HepG2 (cell line): Measurements from ENCODE around the gene ADPRS. TPM values are rescaled to one million over a fixed set of nuclear protein-coding genes. Genes with fewer than 3 reads are reported as not detected.

ENCODE experiments used
- ATAC-seq: fragments of 200-7000 bp; cut with Tn5 transposase; 3 replicates; pipeline ENCODE4 v1.9.1; 2020; ENCODE audit warnings: mild to moderate bottlenecking, moderate library complexity
- BruUV-seq: library from RNA; stranded (reverse); fragments of 400-500 nt; replicated peaks from 2 replicates; lab custom pipeline; 2021; lab: Mats Ljungman, UMichigan
- CTCF ChIA-PET: fragments of 300-600 bp; formaldehyde crosslinking; extraction: SDS; loops from one replicate; lab custom pipeline; 2021; ENCODE audit warnings: low total read pairs, inconsistent platforms, low intra/inter-chr PET ratio; lab: Yijun Ruan, JAX
- POLR2A ChIA-PET: fragments of 350-600 bp; sonication (Branson Sonifier 250); formaldehyde crosslinking; loops from one replicate; lab custom pipeline; 2020; ENCODE audit warnings: antibody characterized with exemption, inconsistent platforms; lab: Yijun Ruan, JAX
- DNase-seq: peaks from one replicate; pipeline ENCODE4 v3.0.0-alpha.2; 2015; ENCODE audit warnings: low spot score
- FAIRE-seq: peaks from 3 replicates; lab custom pipeline; 2011; peaks lifted over from hg19 to GRCh38; lab: Jason Lieb, UNC
- H2AFZ ChIP-seq: one replicate; pipeline ENCODE4 v1.6.1; 2011; ENCODE audit warnings: low read length, inconsistent platforms
- H3K27ac ChIP-seq: fragments of 300-600 bp; 3 replicates; pipeline ENCODE4 v1.8.0; 2011; ENCODE audit warnings: mixed run types, mild to moderate bottlenecking, mixed read lengths, low read length, inconsistent platforms; ENCODE audit not compliant: insufficient read depth; ENCODE audit errors: extremely low read length
- H3K27me3 ChIP-seq, 2 experiments: fragments of 200-600 bp in 1 of 2; 2 replicates in 1 of 2; 3 replicates in 1 of 2; pipeline versions ENCODE4 v1.6.0 to v1.8.0; 2011; ENCODE audit warnings: low read length in 2 of 2, mild to moderate bottlenecking in 2 of 2, moderate library complexity in 2 of 2, inconsistent platforms in 1 of 2; ENCODE audit not compliant: insufficient read depth in 2 of 2, control insufficient read depth in 1 of 2
- H3K36me3 ChIP-seq, 2 experiments: fragments of 200-600 bp in 1 of 2; replicated peaks in 1 of 2; 2 replicates in 1 of 2; 3 replicates in 1 of 2; pipeline versions ENCODE4 v1.5.1 to v1.8.0; 2011; ENCODE audit warnings: low read length in 2 of 2, inconsistent platforms in 1 of 2; ENCODE audit not compliant: insufficient read depth in 2 of 2, control insufficient read depth in 1 of 2
- H3K4me1 ChIP-seq: 2 replicates; pipeline ENCODE4 v1.5.1; 2012; ENCODE audit warnings: low read length, inconsistent platforms; ENCODE audit not compliant: insufficient read depth
- H3K4me2 ChIP-seq: 2 replicates; pipeline ENCODE4 v1.6.0; 2011; ENCODE audit warnings: low read depth, low read length, inconsistent platforms
- H3K4me3 ChIP-seq, 3 experiments: fragments of 200-600 bp in 1 of 3; sonication (generic), shearing (Covaris generic) in 1 of 3; replicated peaks in 1 of 3; 2 replicates each; pipeline ENCODE4 v1.5.1; 2011 to 2016; ENCODE audit warnings: low read length in 3 of 3, inconsistent platforms in 2 of 3, low read depth in 2 of 3, mild to moderate bottlenecking in 2 of 3, control low read depth in 1 of 3, mixed read lengths in 1 of 3; ENCODE audit not compliant: insufficient read depth in 1 of 3
- H3K79me2 ChIP-seq: one replicate; pipeline ENCODE4 v1.6.1; 2011; ENCODE audit warnings: low read length, inconsistent platforms; ENCODE audit not compliant: insufficient read depth
- H3K9ac ChIP-seq: 2 replicates; pipeline ENCODE4 v1.6.0; 2011; ENCODE audit warnings: mild to moderate bottlenecking, low read depth, low read length, inconsistent platforms; ENCODE audit not compliant: insufficient read depth
- H3K9me3 ChIP-seq: 2 replicates; pipeline ENCODE4 v1.5.1; 2012; ENCODE audit warnings: mild to moderate bottlenecking, low read length
- H4K20me1 ChIP-seq: 2 replicates; pipeline ENCODE4 v1.6.0; 2011; ENCODE audit warnings: inconsistent platforms, mild to moderate bottlenecking, low read length, moderate library complexity; ENCODE audit not compliant: insufficient read depth
- AGO2 ChIP-seq: fragments of 200-400 bp; formaldehyde crosslinking; optimal IDR thresholded peaks from 2 replicates; pipeline ENCODE3; 2017; ENCODE audit warnings: mild to moderate bottlenecking, low read depth, low read length, moderate library complexity
- GPN1 ChIP-seq: sonication (generic); formaldehyde crosslinking; IDR thresholded peaks from 2 replicates; pipeline ENCODE4 v1.5.1; 2020; ENCODE audit warnings: missing genetic modification reagents, borderline replicate concordance
- RBFOX2 ChIP-seq: fragments of 200-400 bp; formaldehyde crosslinking; IDR thresholded peaks from 2 replicates; pipeline ENCODE4 v1.6.1; 2017; ENCODE audit warnings: low read depth, mild to moderate bottlenecking, low read length
- ZBTB21 ChIP-seq: sonication (generic); formaldehyde crosslinking; IDR thresholded peaks from 2 replicates; pipeline ENCODE4 v1.4.0; 2020; ENCODE audit warnings: missing genetic modification reagents
- ZFY ChIP-seq: sonication (generic); formaldehyde crosslinking; IDR thresholded peaks from 2 replicates; pipeline ENCODE4 v1.4.0; 2020; ENCODE audit warnings: missing genetic modification reagents
- WGBS: methylation state at CpG from one replicate; pipeline ENCODE4 v1.1.6; 2017; ENCODE audit warnings: low lambda C conversion rate; 5-methylcytosine and 5-hydroxymethylcytosine counted together
- in situ Hi-C: cut with HindIII; loops from 2 replicates; pipeline ENCODE4 v1.10.0; 2017; ENCODE audit warnings: low pct_unique_long_range_greater_than_20kb; ENCODE audit not compliant: extremely low pct_ligation_motif_present
- intact Hi-C: fragments of 100-400 bp; cut with micrococcal nuclease; formaldehyde crosslinking; loops from one replicate; pipeline ENCODE4 v1.10.0; 2022; ENCODE audit not compliant: unreplicated experiment
- polyA plus RNA-seq, 8 experiments: library from polyadenylated mRNA; depleted of rRNA in 3 of 8; stranded (reverse) in 7 of 8; unstranded in 1 of 8; fragments of >200 nt; fragmentation: Illumina TruSeq in 4 of 8; extraction: Trizol in 4 of 8; gene quantifications; 2 replicates each; pipeline versions ENCODE4 v1.2.1 to v1.2.3, GENCODE V29; 2011 to 2016; ENCODE audit warnings: low read depth in 4 of 8, missing spikeins in 1 of 8, mixed read lengths in 1 of 8; ENCODE audit not compliant: insufficient read depth in 1 of 8
- total RNA-seq, 5 experiments: library from RNA; depleted of rRNA; stranded (reverse); fragments of >200 nt; fragmentation: Illumina TruSeq; extraction: Trizol; gene quantifications; 2 replicates each; pipeline ENCODE4 v1.2.3, GENCODE V29; 2016; ENCODE audit warnings: low read depth in 1 of 5
- TF ChIP-seq, protein P1 (sequence below): sonication (generic); formaldehyde crosslinking; IDR thresholded peaks from 2 replicates; pipeline ENCODE4 v1.5.1; 2020; ENCODE audit warnings: mild to moderate bottlenecking, missing genetic modification reagents, moderate library complexity
- TF ChIP-seq, protein P2 (sequence below): sonication (generic); formaldehyde crosslinking; IDR thresholded peaks from 2 replicates; pipeline ENCODE4 v1.4.0; 2020; ENCODE audit warnings: missing genetic modification reagents

Gene ADPRS
- total and polyA plus RNA-seq, 2 of the 13 experiments (the other 11 are each of a cell fraction or from before 2014, with no cell fraction given) = 30.6 to 36.4 TPM

DNA sequence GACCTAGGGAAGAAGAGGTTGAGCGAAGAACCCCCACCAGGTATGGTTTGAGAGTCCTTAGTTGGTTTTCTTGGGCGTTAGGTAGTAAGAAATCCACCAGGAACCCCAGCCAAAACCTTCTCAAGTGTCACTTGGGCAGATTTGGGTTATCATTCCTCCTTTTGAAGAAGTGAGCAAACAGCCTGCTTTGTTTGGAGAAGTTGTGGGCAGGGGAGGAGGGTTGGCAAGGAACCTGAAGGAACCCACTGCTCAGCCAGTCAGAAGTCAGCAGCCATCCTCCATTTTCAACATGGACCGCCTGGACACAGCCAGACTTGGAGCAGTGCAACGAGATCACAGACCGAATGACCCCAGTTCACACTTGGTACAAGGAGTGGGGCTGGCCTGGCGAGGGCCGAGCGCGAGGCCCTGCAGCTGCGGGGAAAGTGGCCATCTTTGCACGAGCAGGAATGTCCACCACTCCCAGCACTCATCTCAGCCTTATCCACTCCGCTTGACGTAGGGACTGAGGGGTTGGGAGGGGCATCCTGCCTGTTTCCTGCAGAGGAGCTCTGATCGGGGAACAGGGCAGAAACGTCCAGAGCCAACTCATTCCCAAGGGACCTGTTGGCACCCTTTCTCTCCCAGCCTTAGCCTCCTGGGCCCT is 7.2 kb downstream of the ADPRS start:
- Histone ChIP-seq H3K4me1 (peaks cover 33% of the 10 kb centered on the region), H2AFZ (no peak overlapping the region), H3K36me3 (peaks cover 35 to 50% of the 10 kb centered on the region in 2 experiments), H4K20me1 (0 out of 2 replicates have a peak, but pooled peaks cover 3% of the 10 kb centered on the region), H3K9me3 (no peaks in the 10 kb centered on the region), H3K4me2 (no peak overlapping the region), H3K9ac (no peak overlapping the region), H3K27ac (no peak overlapping the region), H3K79me2 (peaks cover 6% of the 10 kb centered on the region), H3K4me3 (no peak overlapping the region), H3K27me3 (no peaks in the 10 kb centered on the region)
- TF ChIP-seq GPN1 (CRISPR knock-in tag) (no peak), RBFOX2 (0 out of 2 replicates have a peak, but pooled peaks have one; percentile 32), AGO2 (peak; percentile 51)
- ATAC-seq = no peak
- no peak for FAIRE-seq
- 93% methylated on average over 10 of the region's 15 CpGs for WGBS
- POLR2A ChIA-PET = interaction anchor here (2.6 kb wide), 1 partner anchor 54 kb away, joined by 7 read pairs; the partner anchor contains the start of gene TRAPPC3
- BruUV-seq = no TSS peak
- intact Hi-C loops = loop anchor here (5.0 kb wide), 1 partner anchor 191 kb away; no protein-coding TSS in a partner anchor
- DNase-seq = no peak
- CTCF ChIA-PET = interaction anchor here (5.0 kb wide), 1 partner anchor 38 kb away, joined by 104 read pairs; no protein-coding TSS in a partner anchor
- in situ Hi-C loops = loop anchor here (5.0 kb wide), 1 partner anchor 36 kb away; no protein-coding TSS in a partner anchor

DNA sequence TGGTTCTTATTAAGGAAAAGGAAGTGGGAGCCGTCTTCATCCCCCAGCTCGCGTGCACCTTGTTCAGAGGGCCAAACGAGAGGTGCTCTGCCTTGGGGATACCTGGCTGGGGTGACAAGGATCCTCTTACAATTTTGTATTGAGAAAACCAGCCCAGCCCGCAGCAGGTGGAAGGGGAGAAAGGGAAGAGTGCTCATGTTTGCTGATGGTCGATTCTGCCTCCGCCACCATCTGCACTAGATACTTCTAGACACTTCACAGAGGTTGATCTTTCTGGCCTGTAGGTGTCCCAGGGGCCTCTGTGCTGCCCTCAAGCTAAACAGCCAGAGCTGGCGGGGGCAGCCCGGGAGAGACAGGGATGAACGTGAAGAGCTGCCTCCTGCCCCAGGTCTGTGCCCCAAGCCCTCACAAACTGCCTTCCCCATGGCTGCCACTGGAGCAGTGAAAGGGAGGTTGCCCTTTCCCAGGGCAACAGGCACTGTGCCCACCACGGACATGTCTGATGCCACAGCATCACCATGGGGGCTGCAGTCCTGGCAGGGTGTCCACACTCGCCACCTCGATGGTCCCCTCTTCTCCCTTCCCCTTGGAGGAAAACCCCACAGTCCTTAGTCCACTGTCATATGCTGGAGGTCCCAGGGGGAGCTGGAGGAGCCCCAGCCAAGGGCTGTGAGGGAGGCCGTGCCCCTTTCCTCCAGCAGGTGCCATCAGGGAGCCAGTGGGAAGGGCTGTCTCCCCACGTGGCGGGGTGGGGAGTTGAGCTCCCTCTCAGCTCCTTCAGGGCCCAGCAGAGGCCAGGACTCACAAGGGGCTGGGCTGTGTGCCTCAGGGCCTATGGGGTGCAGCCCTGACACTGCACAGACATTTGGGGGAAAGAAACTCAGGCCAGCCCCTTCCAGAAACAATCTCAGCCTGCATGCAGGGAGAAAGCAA is 8.1 kb downstream of the ADPRS start:
- WGBS = 91% methylated on average over 10 of the region's 16 CpGs
- H3K9ac ChIP-seq = no peak overlapping the region
- H3K27me3 ChIP-seq = no peaks in the 10 kb centered on the region
- no peak overlapping the region for H3K27ac ChIP-seq
- no peak overlapping the region for H2AFZ ChIP-seq
- CTCF ChIA-PET = interaction anchor here (5.0 kb wide), 1 partner anchor 37 kb away, joined by 104 read pairs; no protein-coding TSS in a partner anchor
- intact Hi-C loops (loop anchor here (5.0 kb wide), 1 partner anchor 191 kb away; no protein-coding TSS in a partner anchor), in situ Hi-C loops (loop anchor here (5.0 kb wide), 1 partner anchor 36 kb away; no protein-coding TSS in a partner anchor)
- ATAC-seq (peak; percentile 76), FAIRE-seq (no peak), DNase-seq (peak; percentile 39)
- peaks cover 29% of the 10 kb centered on the region; the same call in 1 of the 2 replicates for H3K4me1 ChIP-seq
- H3K4me2 ChIP-seq = no peak overlapping the region
- H3K36me3 ChIP-seq = peaks cover 29 to 41% of the 10 kb centered on the region in 2 experiments
- H3K79me2 ChIP-seq = no peaks in the 10 kb centered on the region
- H4K20me1 ChIP-seq = 0 out of 2 replicates have a peak, but pooled peaks cover 3% of the 10 kb centered on the region
- H3K9me3 ChIP-seq = no peaks in the 10 kb centered on the region
- BruUV-seq = no TSS peak
- POLR2A ChIA-PET = interaction anchor here (0.7 to 2.6 kb wide), 3 partner anchors 21 to 53 kb away, joined by 3 to 7 read pairs (median 5); partner anchors contain the start of gene TRAPPC3
- H3K4me3 ChIP-seq = no peak overlapping the region
- TF ChIP-seq, protein P1, sequence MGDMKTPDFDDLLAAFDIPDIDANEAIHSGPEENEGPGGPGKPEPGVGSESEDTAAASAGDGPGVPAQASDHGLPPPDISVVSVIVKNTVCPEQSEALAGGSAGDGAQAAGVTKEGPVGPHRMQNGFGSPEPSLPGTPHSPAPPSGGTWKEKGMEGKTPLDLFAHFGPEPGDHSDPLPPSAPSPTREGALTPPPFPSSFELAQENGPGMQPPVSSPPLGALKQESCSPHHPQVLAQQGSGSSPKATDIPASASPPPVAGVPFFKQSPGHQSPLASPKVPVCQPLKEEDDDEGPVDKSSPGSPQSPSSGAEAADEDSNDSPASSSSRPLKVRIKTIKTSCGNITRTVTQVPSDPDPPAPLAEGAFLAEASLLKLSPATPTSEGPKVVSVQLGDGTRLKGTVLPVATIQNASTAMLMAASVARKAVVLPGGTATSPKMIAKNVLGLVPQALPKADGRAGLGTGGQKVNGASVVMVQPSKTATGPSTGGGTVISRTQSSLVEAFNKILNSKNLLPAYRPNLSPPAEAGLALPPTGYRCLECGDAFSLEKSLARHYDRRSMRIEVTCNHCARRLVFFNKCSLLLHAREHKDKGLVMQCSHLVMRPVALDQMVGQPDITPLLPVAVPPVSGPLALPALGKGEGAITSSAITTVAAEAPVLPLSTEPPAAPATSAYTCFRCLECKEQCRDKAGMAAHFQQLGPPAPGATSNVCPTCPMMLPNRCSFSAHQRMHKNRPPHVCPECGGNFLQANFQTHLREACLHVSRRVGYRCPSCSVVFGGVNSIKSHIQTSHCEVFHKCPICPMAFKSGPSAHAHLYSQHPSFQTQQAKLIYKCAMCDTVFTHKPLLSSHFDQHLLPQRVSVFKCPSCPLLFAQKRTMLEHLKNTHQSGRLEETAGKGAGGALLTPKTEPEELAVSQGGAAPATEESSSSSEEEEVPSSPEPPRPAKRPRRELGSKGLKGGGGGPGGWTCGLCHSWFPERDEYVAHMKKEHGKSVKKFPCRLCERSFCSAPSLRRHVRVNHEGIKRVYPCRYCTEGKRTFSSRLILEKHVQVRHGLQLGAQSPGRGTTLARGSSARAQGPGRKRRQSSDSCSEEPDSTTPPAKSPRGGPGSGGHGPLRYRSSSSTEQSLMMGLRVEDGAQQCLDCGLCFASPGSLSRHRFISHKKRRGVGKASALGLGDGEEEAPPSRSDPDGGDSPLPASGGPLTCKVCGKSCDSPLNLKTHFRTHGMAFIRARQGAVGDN (CRISPR knock-in tag) = peak; percentile 56
- peak; percentile 24; the same call in 1 of the 2 replicates for TF ChIP-seq ZFY (CRISPR knock-in tag)
- no peak for TF ChIP-seq ZBTB21 (CRISPR knock-in tag)
- TF ChIP-seq, protein P2, sequence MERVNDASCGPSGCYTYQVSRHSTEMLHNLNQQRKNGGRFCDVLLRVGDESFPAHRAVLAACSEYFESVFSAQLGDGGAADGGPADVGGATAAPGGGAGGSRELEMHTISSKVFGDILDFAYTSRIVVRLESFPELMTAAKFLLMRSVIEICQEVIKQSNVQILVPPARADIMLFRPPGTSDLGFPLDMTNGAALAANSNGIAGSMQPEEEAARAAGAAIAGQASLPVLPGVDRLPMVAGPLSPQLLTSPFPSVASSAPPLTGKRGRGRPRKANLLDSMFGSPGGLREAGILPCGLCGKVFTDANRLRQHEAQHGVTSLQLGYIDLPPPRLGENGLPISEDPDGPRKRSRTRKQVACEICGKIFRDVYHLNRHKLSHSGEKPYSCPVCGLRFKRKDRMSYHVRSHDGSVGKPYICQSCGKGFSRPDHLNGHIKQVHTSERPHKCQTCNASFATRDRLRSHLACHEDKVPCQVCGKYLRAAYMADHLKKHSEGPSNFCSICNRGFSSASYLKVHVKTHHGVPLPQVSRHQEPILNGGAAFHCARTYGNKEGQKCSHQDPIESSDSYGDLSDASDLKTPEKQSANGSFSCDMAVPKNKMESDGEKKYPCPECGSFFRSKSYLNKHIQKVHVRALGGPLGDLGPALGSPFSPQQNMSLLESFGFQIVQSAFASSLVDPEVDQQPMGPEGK (CRISPR knock-in tag) = 0 out of 2 replicates have a peak, but pooled peaks have one; percentile 12
